ENCODE measurements around the gene PUM1. TPM values are rescaled to one million over a fixed set of nuclear protein-coding genes. Genes with fewer than 3 reads are reported as not detected.

PUM1 gene
- total RNA-seq, 2 donors from 2014 or later: 207 to 210 TPM

DNA sequence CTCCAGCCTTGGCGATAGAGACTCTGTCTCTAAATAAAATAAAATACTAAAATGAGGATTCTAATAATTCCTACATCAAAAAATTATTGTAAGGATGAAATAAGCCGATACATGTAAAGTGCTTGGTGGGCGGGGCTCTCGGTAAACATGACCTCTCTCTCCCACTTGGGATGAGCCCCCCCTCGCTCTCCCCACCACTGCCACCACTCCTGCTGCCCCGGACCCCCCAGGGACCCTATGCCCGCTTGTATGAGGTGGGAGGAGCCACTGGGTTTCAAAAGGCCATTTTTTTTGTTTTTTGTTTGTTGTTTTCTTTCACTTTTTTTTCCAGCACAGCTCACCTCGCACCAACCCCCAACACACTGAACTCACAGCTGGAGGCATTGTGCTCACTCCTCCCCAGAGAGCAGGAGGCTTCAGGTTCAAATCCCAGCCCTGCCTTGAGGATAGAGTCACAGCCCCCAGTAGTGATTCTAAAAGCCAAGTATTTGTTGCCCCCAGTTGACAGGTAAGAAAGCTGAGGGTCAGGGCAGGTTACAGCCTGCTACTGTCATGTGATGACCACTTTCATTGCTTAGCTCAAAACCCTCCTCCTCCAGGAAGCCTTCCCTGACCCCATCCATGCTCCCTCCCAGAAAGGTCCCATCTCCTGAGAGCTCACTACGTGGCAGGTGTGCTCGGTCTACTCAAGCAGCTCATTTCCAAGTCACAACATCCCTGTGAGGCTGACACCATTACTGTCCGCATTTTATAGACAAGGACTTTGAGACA lies 161.1 kb downstream of the PUM1 start:
- TF ChIP-seq, protein P1, sequence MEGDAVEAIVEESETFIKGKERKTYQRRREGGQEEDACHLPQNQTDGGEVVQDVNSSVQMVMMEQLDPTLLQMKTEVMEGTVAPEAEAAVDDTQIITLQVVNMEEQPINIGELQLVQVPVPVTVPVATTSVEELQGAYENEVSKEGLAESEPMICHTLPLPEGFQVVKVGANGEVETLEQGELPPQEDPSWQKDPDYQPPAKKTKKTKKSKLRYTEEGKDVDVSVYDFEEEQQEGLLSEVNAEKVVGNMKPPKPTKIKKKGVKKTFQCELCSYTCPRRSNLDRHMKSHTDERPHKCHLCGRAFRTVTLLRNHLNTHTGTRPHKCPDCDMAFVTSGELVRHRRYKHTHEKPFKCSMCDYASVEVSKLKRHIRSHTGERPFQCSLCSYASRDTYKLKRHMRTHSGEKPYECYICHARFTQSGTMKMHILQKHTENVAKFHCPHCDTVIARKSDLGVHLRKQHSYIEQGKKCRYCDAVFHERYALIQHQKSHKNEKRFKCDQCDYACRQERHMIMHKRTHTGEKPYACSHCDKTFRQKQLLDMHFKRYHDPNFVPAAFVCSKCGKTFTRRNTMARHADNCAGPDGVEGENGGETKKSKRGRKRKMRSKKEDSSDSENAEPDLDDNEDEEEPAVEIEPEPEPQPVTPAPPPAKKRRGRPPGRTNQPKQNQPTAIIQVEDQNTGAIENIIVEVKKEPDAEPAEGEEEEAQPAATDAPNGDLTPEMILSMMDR (conservative IDR thresholded peaks at IDR 0.05): no peak
- Mint-ChIP-seq H3K27me3 (ENCODE audit: insufficient read depth) (peaks cover 7% of the 10 kb centered on the region), H3K36me3 (ENCODE audit: low read depth) (peaks cover 3% of the 10 kb centered on the region), H3K4me1 (peaks cover 46% of the 10 kb centered on the region), H3K4me3 (no peak overlapping the region), H3K27ac (peak overlapping the region; percentile 79), H3K9me3 (no peaks in the 10 kb centered on the region)
- Histone ChIP-seq H3K4me3 (ENCODE audit: low read length) (no peak overlapping the region), H3K27ac (ENCODE audit: low read depth, low read length) (no peak overlapping the region), H3K4me1 (ENCODE audit: control insufficient read depth, insufficient read depth, low read length) (peaks cover 9% of the 10 kb centered on the region), H3K9ac (ENCODE audit: extremely low read depth, low read length, poor library complexity, severe bottlenecking) (no peak overlapping the region), H3K27me3 (ENCODE audit: control insufficient read depth, insufficient read depth, low read length, poor library complexity, severe bottlenecking) (no peaks in the 10 kb centered on the region), H3K9me3 (ENCODE audit: control insufficient read depth, low read length) (no peaks in the 10 kb centered on the region), H3K36me3 (ENCODE audit: control insufficient read depth, insufficient read depth, low read length) (no peaks in the 10 kb centered on the region)
- DNase-seq: no peak
- WGBS, 2 experiments (ENCODE audit: insufficient coverage in 1 of 2, insufficient read length in 1 of 2): 83 to 93% methylated on average over 3 to 9 of the region's 11 CpGs

DNA sequence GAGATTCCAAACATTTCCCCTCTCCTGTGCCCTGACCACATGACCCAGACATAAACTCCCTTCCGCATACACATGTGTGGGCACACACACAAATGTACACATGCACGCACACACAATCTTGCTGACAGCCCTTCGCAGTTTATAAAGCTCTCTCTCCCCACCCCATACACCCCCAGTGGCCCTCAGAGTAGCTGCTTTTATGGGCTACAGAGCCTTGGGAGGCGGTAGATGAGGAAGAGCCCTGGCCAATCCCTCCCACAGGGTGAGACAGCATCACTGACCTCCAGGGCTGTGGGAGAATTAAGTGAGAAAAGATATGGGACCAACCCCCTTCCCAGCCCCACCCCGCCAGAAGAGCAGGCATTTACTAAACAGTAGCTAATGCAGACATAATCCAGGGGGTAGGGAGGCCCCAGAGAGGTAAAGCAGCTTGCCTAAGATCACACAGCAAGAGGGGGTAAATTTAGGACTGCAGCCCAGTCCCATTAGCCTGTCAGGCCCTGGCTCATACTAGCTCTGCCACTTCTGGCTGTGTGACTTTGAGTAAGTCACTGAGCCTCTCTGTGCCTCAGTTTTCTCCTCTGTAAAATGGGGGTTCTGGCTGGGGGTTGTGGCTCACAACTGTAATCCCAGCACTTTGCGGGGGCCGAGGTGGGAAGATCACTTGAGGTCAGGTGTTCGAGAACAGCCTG lies 162.0 kb downstream of the PUM1 start:
- H3K27me3 Mint-ChIP-seq (ENCODE audit: insufficient read depth): peaks cover 7% of the 10 kb centered on the region
- no peak overlapping the region for H3K27ac ChIP-seq (ENCODE audit: low read depth, low read length)
- no peaks in the 10 kb centered on the region for H3K36me3 ChIP-seq (ENCODE audit: control insufficient read depth, insufficient read depth, low read length)
- DNase-seq: no peak
- peak overlapping the region; percentile 68 for H3K27ac Mint-ChIP-seq
- H3K4me1 ChIP-seq (ENCODE audit: control insufficient read depth, insufficient read depth, low read length): peaks cover 4% of the 10 kb centered on the region
- no peaks in the 10 kb centered on the region for H3K27me3 ChIP-seq (ENCODE audit: control insufficient read depth, insufficient read depth, low read length, poor library complexity, severe bottlenecking)
- 90 to 93% methylated on average over 2 to 8 of the region's 8 CpGs for WGBS, 2 experiments (ENCODE audit: insufficient coverage in 1 of 2, insufficient read length in 1 of 2)
- no peaks in the 10 kb centered on the region for H3K9me3 ChIP-seq (ENCODE audit: control insufficient read depth, low read length)
- H3K36me3 Mint-ChIP-seq (ENCODE audit: low read depth): peaks cover 3% of the 10 kb centered on the region
- TF ChIP-seq, protein P1 (conservative IDR thresholded peaks at IDR 0.05): peak; percentile 20
- H3K4me1 Mint-ChIP-seq: peaks cover 41% of the 10 kb centered on the region
- no peak overlapping the region for H3K9ac ChIP-seq (ENCODE audit: extremely low read depth, low read length, poor library complexity, severe bottlenecking)
- no peaks in the 10 kb centered on the region for H3K9me3 Mint-ChIP-seq
- H3K4me3 Mint-ChIP-seq: no peak overlapping the region
- no peak overlapping the region for H3K4me3 ChIP-seq (ENCODE audit: low read length)

DNA sequence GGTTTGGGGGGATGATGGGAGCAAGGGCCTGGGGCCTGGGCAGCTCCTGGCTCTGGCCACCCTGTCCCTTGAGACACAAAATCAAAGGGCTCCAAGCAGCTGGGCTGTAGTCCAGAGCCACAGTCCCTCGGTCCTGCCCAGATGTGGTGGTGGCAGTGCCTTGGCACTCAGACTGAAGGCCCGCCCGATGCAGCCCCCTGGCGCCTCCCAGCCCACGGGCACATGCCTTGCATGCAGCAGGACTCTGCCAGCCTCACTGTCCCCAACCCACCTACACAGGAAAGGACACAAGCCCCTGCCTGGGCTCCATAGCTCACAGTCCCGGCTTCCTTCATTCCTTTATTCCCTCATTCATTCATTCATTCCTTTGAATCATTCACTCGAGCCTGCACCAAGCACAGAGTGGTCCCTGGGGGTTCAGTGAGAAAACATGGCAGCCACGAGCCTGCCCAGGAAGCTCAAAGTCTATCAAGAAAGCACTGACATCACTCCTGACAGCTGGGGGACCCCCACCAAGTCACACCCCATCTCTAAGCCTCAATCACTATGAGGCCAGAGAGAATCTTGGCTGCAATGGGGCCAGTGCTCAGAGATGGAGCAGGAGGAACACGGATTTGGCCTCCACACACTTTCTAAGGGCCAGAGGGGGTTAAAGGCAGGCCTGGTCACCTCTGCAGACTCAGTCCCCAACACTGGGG lies 162.8 kb downstream of the PUM1 start:
- Mint-ChIP-seq H3K36me3 (ENCODE audit: low read depth) (peaks cover 3% of the 10 kb centered on the region), H3K27me3 (ENCODE audit: insufficient read depth) (peaks cover 7% of the 10 kb centered on the region), H3K9me3 (no peaks in the 10 kb centered on the region), H3K27ac (peak overlapping the region; percentile 68), H3K4me3 (no peak overlapping the region), H3K4me1 (peaks cover 41% of the 10 kb centered on the region)
- TF ChIP-seq, protein P1 (conservative IDR thresholded peaks at IDR 0.05): no peak
- no peak for DNase-seq
- Histone ChIP-seq H3K9ac (ENCODE audit: extremely low read depth, low read length, poor library complexity, severe bottlenecking) (no peak overlapping the region), H3K4me3 (ENCODE audit: low read length) (no peak overlapping the region), H3K4me1 (ENCODE audit: control insufficient read depth, insufficient read depth, low read length) (peaks cover 4% of the 10 kb centered on the region), H3K9me3 (ENCODE audit: control insufficient read depth, low read length) (no peaks in the 10 kb centered on the region), H3K27me3 (ENCODE audit: control insufficient read depth, insufficient read depth, low read length, poor library complexity, severe bottlenecking) (no peaks in the 10 kb centered on the region), H3K27ac (ENCODE audit: low read depth, low read length) (no peak overlapping the region), H3K36me3 (ENCODE audit: control insufficient read depth, insufficient read depth, low read length) (no peaks in the 10 kb centered on the region)
- 82% methylated on average over 7 to 9 of the region's 9 CpGs for WGBS, 2 experiments (ENCODE audit: insufficient coverage in 1 of 2, insufficient read length in 1 of 2)
